ENCODE data around the gene WDR1.

DNA sequence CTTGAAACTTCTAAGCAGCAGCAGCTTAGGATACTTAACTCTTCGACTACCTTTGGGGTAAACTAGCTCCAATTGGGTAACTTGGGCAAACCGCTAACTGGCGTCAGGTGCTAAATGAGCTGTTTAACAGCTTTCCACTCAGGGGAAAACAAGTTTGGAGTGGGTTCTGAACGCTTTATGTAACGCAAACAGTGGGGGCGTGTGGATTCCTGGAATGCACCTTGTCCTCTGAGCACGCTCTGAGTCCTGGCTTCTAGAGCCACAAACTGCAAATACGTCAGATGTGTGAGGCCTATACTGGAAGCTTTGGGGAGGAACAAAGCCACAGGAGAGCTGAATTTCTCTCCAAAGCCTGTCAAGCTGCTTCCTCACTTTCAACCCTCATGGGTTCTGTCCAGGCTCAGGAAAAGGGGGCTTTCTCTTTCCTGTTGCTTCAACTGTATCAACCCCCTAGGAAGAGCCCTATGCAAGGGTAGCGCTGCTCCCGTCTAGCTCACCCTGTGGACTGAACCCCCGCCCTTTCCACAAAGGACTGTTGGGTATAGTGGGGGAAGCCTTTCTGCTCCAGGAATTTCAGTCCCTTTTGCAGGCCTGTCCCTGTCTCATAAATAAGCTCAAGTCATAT lies 4.5 kb upstream of the WDR1 start:
- no peak for TF ChIP-seq ZNF274 (IDR thresholded peaks at IDR 0.05; ENCODE audit: low read depth, low read length)
- TF ChIP-seq POLR2A (IDR thresholded peaks at IDR 0.05; ENCODE audit: borderline replicate concordance, extremely low read depth, insufficient read depth, insufficient read length): no peak
- TF ChIP-seq SIN3A (IDR thresholded peaks at IDR 0.05; ENCODE audit: low read depth): no peak
- TF ChIP-seq, protein P1, sequence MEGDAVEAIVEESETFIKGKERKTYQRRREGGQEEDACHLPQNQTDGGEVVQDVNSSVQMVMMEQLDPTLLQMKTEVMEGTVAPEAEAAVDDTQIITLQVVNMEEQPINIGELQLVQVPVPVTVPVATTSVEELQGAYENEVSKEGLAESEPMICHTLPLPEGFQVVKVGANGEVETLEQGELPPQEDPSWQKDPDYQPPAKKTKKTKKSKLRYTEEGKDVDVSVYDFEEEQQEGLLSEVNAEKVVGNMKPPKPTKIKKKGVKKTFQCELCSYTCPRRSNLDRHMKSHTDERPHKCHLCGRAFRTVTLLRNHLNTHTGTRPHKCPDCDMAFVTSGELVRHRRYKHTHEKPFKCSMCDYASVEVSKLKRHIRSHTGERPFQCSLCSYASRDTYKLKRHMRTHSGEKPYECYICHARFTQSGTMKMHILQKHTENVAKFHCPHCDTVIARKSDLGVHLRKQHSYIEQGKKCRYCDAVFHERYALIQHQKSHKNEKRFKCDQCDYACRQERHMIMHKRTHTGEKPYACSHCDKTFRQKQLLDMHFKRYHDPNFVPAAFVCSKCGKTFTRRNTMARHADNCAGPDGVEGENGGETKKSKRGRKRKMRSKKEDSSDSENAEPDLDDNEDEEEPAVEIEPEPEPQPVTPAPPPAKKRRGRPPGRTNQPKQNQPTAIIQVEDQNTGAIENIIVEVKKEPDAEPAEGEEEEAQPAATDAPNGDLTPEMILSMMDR (IDR thresholded peaks at IDR 0.05 in 2 of 3, conservative IDR thresholded peaks at IDR 0.05 in 1 of 3; ENCODE audit: borderline replicate concordance in 1 of 3, insufficient read depth in 1 of 3, low read depth in 2 of 3, low read length in 2 of 3): no peak
- TF ChIP-seq EZH2 (IDR thresholded peaks at IDR 0.05): no peak
- TF ChIP-seq RAD21 (IDR thresholded peaks at IDR 0.05; ENCODE audit: low read depth): no peak
- no peak for TF ChIP-seq YY1 (IDR thresholded peaks at IDR 0.05; ENCODE audit: extremely low read depth, insufficient replicate concordance, low read depth, low read length)
- no peak for TF ChIP-seq CEBPB (IDR thresholded peaks at IDR 0.05; ENCODE audit: low read depth)
- TF ChIP-seq, protein P2, sequence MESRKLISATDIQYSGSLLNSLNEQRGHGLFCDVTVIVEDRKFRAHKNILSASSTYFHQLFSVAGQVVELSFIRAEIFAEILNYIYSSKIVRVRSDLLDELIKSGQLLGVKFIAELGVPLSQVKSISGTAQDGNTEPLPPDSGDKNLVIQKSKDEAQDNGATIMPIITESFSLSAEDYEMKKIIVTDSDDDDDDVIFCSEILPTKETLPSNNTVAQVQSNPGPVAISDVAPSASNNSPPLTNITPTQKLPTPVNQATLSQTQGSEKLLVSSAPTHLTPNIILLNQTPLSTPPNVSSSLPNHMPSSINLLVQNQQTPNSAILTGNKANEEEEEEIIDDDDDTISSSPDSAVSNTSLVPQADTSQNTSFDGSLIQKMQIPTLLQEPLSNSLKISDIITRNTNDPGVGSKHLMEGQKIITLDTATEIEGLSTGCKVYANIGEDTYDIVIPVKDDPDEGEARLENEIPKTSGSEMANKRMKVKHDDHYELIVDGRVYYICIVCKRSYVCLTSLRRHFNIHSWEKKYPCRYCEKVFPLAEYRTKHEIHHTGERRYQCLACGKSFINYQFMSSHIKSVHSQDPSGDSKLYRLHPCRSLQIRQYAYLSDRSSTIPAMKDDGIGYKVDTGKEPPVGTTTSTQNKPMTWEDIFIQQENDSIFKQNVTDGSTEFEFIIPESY (IDR thresholded peaks at IDR 0.05; ENCODE audit: extremely low read depth, insufficient replicate concordance, low read length): no peak
- no peak for TF ChIP-seq POLR2AphosphoS5 (IDR thresholded peaks at IDR 0.05; ENCODE audit: low read depth, low read length)
- no peak for TF ChIP-seq ZFX (IDR thresholded peaks at IDR 0.05)
- TF ChIP-seq EZH2phosphoT487 (IDR thresholded peaks at IDR 0.05; ENCODE audit: borderline replicate concordance): no peak
- TF ChIP-seq, protein P3, sequence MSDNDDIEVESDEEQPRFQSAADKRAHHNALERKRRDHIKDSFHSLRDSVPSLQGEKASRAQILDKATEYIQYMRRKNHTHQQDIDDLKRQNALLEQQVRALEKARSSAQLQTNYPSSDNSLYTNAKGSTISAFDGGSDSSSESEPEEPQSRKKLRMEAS (IDR thresholded peaks at IDR 0.05): no peak
